HG03469 (cell line): ENCODE results near the gene KIAA0930.
A peak's percentile ranks its signal among the peaks of the same experiment; 100 is the strongest.

Experiments
- ATAC-seq: cut with Tn5 transposase; IDR thresholded peaks from one replicate; pipeline ENCODE4 v1.9.1; 2021; ENCODE audit warnings: mild to moderate bottlenecking, moderate library complexity, moderate number of reproducible peaks; ENCODE audit not compliant: unreplicated experiment

Gene KIAA0930

GRCh38 chr22:45238957-45239680, 1.6 kb downstream of the KIAA0930 start:
- ATAC-seq: no peak

GRCh38 chr22:45238076-45238956, 2.4 kb downstream of the KIAA0930 start:
- ATAC-seq: no peak

- ATAC-seq: no peak
Measured at GRCh38 chr22:45237065-45237990, 3.4 kb downstream of the KIAA0930 start.

DNA sequence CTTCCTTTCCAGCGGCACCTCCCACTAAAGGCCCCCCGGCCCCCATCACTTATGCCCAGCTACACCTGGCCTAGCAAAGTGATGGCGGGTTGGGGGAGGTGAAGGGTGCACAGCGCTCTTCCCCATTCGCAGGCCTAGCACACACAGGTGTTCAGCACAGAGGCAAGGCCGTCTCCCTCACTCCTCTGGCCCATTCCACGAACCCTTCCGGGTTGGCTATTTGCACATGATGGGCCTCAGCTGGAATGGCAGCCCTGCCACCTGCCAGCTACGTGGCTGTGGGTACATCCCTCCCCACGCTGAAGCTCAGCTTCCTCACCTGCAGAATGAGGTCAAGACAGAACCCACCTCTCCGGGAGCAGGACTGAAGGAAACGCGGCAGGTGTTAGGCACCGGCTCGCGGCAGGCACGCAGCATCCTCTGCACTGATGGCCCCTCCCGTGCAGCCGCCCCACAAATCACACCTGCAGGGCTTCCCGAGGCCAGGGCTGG, 4.8 kb downstream of the KIAA0930 start:
- no peak for ATAC-seq

DNA sequence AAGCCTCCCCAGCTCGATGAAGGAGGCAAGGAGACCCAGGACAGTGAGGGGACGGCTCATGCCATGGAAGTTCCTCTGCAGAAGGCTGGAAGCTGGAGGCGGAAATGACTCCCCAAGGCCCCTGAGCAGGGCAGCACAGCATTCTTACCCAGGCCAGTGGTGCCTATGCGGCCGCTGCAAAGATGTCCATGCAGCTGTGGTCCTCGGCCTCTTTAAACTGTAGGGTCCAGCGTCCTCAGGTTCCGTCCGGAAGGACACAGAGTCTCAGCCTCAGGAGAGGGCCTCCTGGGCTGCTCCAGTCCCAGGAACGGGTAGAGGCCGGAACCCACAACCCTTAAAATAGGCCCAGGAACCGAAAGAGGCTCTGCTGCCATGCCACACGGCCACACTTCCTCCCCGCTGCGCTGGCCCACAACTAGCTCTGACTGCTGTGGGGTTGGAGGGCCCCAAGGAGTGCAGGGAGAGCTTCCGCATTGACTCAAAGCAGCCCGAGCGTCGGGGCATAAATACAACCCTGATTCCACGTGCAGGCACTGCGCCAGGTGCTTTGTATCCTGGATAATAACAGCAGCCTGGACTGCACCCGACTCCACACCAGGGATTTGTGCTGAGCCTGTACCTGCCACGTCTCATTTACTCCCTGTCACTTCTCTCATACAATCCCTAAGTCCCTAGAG, 5.5 kb downstream of the KIAA0930 start:
- ATAC-seq: peak; percentile 58

DNA sequence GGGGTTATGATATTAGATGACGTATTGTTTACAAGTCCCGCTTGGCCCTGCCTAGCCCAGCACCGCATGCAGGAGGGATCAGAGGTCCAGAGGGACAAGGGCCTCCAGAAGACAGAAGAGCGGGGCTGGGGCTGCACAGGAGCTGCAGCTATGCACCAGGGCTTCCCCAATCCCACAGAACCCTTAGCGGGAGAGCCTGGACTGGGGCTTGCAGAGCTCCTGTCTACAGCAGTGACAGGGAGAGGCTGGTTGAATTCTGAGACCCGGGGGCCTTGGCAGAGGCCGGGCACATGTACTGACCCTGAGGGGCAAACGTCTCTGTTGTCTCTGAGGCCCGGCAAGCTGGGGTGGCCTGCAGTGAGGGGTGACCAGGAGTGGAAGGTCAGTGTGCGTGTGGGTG, 6.9 kb downstream of the KIAA0930 start:
- no peak for ATAC-seq

GRCh38 chr22:45233386-45233785, 7.3 kb downstream of the KIAA0930 start:
- no peak for ATAC-seq

DNA sequence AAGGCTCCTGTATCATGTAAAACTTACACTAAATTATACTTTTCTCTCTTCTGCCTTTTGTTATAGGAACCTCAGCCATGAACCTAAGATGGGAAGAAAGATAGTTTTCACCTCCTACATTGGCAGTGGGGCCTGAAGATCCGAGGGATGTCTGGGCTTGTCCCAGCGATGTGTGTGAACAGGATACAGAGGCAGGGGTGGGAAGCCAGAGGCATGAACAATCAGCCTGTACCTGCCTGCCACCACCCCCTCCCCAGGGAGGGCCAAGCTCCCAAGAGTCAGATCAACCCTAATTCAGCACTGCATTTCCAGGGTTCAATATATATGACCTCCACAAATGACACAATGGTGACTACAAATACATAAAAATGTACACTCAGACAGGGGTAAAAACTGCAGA, 9.4 kb downstream of the KIAA0930 start:
- no peak for ATAC-seq

DNA sequence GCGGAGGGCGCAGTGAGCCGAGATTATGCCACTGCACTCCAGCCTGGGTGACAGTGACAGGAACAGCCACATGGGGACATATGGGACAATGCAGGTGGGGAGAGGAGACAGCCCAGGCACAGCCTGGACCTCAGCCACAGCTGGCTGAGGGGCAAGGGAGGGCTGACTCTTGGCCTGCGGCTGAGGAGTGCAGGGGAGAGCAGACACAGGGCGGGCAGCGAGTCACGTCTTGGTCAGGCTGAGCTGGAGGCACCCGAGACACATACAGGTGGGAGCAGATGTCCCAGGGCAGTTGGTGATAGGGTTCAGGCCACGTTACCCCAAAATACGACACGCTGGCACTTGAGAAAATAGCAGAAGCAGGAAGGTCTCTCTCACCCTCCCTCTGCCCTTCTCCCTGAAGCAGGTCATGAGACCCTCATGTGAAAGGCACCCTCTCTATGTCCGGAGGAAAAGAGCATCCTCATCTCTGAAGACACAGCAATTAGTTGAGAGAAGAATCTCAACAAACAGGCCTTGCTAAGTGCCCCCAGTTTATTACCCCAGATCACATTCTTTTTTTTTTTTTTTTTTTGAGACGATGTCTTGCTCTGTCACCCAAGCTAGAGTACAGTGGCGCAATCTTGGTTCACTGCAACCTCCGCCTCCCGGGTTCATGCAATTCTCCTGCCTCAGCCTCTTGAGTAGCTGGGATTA, 10.5 kb downstream of the KIAA0930 start:
- ATAC-seq: no peak

DNA sequence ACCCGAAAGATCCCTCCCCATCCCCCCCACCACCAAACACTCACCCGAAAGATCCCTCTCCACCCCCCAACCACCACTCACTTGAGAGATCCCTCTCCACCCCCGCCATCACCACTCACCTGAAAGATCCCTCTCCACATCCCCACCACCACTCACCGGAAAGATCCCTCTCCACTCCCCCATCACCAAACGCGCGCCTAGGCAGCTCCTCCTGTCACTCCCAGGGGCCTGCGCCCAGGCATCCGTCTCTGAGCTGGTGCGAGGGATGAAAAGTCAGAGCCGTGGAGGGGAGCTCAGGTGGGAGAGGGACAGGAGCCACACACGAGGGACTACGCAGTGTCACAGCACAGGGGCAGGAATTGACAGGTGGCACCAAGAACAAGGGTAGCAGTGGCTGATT, 11.5 kb downstream of the KIAA0930 start:
- ATAC-seq: no peak

DNA sequence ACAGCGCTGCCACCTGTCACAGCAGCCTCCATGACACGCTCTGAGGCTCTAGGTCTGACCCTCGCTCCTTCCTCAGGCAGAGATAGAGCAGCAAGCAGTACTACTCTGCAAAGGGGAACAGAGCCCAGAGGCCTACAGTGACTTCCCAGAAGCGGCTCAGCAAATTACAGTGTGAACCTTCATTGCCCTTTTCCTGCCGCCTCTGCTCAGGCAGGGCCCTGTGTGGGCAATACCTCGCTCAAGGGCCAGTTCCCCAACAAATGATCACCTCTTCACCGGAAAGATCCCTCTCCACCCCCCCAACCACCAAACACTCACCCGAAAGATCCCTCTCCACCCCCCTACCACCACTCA, 12.3 kb downstream of the KIAA0930 start:
- ATAC-seq: no peak

GRCh38 chr22:45227645-45228400, 12.9 kb downstream of the KIAA0930 start:
- ATAC-seq: no peak

GRCh38 chr22:45226503-45227186, 14.0 kb downstream of the KIAA0930 start:
- ATAC-seq: no peak

GRCh38 chr22:45225732-45226502, 14.8 kb downstream of the KIAA0930 start:
- no peak for ATAC-seq

DNA sequence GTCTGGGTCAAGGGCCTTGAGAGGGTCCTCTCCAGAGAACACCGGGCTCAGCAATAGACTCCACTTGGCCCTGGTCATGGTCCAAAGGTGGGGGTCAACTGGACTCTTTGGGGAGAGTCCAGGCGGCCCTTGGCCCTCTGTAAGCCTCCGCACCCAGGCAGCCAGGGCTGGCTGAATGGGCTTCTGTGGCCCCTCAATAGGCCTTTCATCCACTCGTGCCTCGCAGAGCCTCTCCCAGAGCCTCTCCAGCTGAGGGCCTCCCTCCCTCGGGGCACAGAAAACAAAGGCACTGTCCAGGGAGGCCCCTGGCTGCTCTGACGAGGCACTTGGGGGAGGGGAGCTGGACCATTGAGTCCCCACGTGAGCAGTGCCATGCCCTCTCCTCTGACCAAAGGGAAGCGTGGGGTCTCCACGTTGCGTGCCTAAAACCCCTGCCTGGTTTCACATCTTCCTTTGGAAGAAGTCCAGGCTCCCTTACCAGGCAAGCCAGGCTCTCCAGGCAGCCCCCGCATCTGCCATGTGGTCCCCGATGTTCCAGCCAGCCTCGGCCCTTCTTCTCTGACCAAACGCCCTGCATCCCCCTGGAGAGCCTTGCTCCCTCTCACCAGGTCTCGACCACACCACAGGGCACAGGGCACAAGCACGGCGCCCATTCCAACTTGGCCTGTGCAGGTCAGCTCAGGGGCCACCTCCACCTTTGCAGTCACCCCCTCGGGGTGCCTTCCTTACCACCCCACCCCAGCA, 15.5 kb downstream of the KIAA0930 start:
- no peak for ATAC-seq

DNA sequence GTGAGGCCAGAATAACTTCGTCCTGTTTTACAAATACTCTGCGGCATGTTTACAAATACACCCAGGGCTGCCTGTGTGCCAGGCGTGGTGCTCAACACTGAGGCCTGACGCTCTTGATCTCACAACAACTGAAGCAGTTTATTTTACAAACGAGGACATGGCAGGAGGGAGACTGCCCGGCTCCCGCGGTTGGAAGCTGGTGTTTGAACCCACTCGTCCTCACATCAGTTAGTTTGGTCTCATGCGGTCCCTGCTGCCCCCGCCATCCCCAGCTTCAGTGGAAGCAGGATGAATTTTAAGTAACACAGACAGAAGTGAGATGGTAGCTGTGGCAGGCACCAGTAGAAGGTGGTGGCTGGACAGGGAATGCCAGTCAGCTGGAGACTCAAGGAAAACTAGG, 16.4 kb downstream of the KIAA0930 start:
- ATAC-seq: no peak
